Thyroid gland (tissue), 4 donors: ENCODE measurements around the gene SVIL.

ENCODE experiments used
- CTCF ChIP-seq, 6 experiments: fragments of 200-600 bp in 3 of 6; fragments of 450-650 bp in 3 of 6; sonication (generic) in 3 of 6; IDR thresholded peaks; one replicate each; pipeline ENCODE4 v1.5.1; 2016 to 2019; ENCODE audit warnings: antibody characterized with exemption in 6 of 6, mild to moderate bottlenecking in 2 of 6, inconsistent platforms in 1 of 6, moderate library complexity in 1 of 6
- POLR2A ChIP-seq, 2 donors: fragments of 450-650 bp; IDR thresholded peaks; one replicate each; pipeline ENCODE4 v1.6.1; 2017; ENCODE audit warnings: antibody characterized with exemption in 2 of 2, mild to moderate bottlenecking in 2 of 2, moderate library complexity in 1 of 2

GRCh38 chr10:29603223-29603896 is 31.4 kb downstream of the SVIL start:
- TF ChIP-seq CTCF (IDR thresholded peaks at IDR 0.05): no peak
- TF ChIP-seq POLR2A (IDR thresholded peaks at IDR 0.05): no peak
